Hepatocyte (in vitro differentiated cells): ENCODE data around the gene PTPRD. TPM values are rescaled to one million over a fixed set of nuclear protein-coding genes. Genes with fewer than 3 reads are reported as not detected.

Source experiments
- DNase-seq: peaks from one replicate; pipeline ENCODE4 v3.0.0-alpha.2; 2016; ENCODE audit warnings: low spot score
- H2AFZ ChIP-seq: fragments of 200-600 bp; sonication (generic); 2 replicates; pipeline ENCODE4 v1.6.0; 2016; ENCODE audit warnings: antibody characterized with exemption, mild to moderate bottlenecking
- H3K27ac ChIP-seq: fragments of 200-600 bp; sonication (generic); 2 replicates; pipeline ENCODE4 v1.5.1; 2016; ENCODE audit warnings: mild to moderate bottlenecking
- H3K27me3 ChIP-seq: fragments of 200-600 bp; sonication (generic); 2 replicates; pipeline ENCODE4 v1.6.1; 2016
- H3K36me3 ChIP-seq: fragments of 200-600 bp; sonication (generic); replicated peaks from 2 replicates; pipeline ENCODE4 v1.5.1; 2016; ENCODE audit warnings: low read depth; ENCODE audit not compliant: insufficient read depth
- H3K4me1 ChIP-seq: fragments of 200-600 bp; sonication (generic); 2 replicates; pipeline ENCODE4 v1.5.1; 2016; ENCODE audit warnings: mild to moderate bottlenecking, moderate library complexity; ENCODE audit not compliant: insufficient read depth
- H3K4me2 ChIP-seq: fragments of 200-600 bp; sonication (generic); 2 replicates; pipeline ENCODE4 v1.6.0; 2016
- H3K4me3 ChIP-seq: fragments of 200-600 bp; sonication (generic); 2 replicates; pipeline ENCODE4 v1.5.1; 2016; ENCODE audit warnings: mild to moderate bottlenecking
- H3K79me2 ChIP-seq: fragments of 200-600 bp; sonication (generic); 2 replicates; pipeline ENCODE4 v1.6.0; 2017; ENCODE audit warnings: mild to moderate bottlenecking
- H3K9me2 ChIP-seq: fragments of 200-600 bp; sonication (generic); replicated peaks from 2 replicates; pipeline ENCODE4 v1.6.0; 2017; ENCODE audit warnings: mild to moderate bottlenecking; ENCODE audit not compliant: insufficient read depth
- H3K9me3 ChIP-seq: fragments of 200-600 bp; sonication (generic); 2 replicates; pipeline ENCODE4 v1.5.1; 2016; ENCODE audit warnings: low read depth, mild to moderate bottlenecking
- H4K20me1 ChIP-seq: fragments of 200-600 bp; sonication (generic); 2 replicates; pipeline ENCODE4 v1.6.0; 2016; ENCODE audit warnings: mild to moderate bottlenecking; ENCODE audit not compliant: insufficient read depth, poor library complexity, severe bottlenecking
- EZH2 ChIP-seq: fragments of 200-600 bp; sonication (generic); IDR thresholded peaks from 2 replicates; pipeline ENCODE4 v1.6.1; 2016; ENCODE audit warnings: antibody characterized with exemption, mild to moderate bottlenecking, borderline replicate concordance
- EZH2phosphoT487 ChIP-seq: fragments of 200-600 bp; sonication (generic); IDR thresholded peaks from one replicate; pipeline ENCODE4 v1.6.1; 2018; ENCODE audit warnings: antibody characterized with exemption, mild to moderate bottlenecking, low read depth, moderate library complexity; ENCODE audit not compliant: unreplicated experiment, severe bottlenecking
- WGBS: methylation state at CpG from one replicate; pipeline ENCODE4 v1.1.6; 2016; ENCODE audit warnings: low lambda C conversion rate; ENCODE audit errors: missing lambda C conversion rate; 5-methylcytosine and 5-hydroxymethylcytosine counted together
- polyA plus RNA-seq: library from polyadenylated mRNA; unstranded; fragments of >200 nt; fragmentation: Nextera tagmentation; extraction: Ambion mirVana; gene quantifications from 2 replicates; pipeline ENCODE4 v1.2.1, GENCODE V29; 2016
- total RNA-seq: library from RNA; depleted of rRNA; stranded (reverse); fragments of >200 nt; gene quantifications from 2 replicates; pipeline ENCODE4 v1.2.3, GENCODE V29; 2014
- TF ChIP-seq, protein P1 (sequence below): fragments of 200-600 bp; sonication (generic); IDR thresholded peaks from 2 replicates; pipeline ENCODE4 v1.5.1; 2016; ENCODE audit warnings: antibody characterized with exemption, mild to moderate bottlenecking; ENCODE audit not compliant: poor library complexity

PTPRD gene
- total and polyA plus RNA-seq, 2 experiments from 2014 or later: 6.5 to 77.6 TPM

DNA sequence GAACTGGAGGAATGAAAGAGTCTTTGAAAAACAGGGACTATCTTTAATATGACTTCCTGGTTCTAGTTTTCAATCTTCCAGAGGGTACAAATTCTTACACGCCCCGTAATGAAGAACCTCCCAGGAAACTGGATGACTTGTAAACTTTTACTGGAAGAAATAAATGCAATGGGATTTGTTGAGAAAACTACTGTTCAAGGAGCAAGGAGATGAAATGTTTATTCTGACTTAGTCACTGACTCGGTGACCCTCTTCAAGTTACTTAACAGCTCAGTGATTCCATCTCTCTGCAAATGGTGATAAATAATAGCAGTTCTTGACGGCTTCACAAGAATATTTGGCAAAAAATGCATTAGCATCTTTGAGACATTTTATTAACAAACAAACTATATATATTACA, 858.6 kb downstream of the PTPRD start:
- no peaks in the 10 kb centered on the region for H3K36me3 ChIP-seq
- H3K79me2 ChIP-seq: no peaks in the 10 kb centered on the region
- TF ChIP-seq EZH2 (no peak), EZH2phosphoT487 (no peak)
- TF ChIP-seq, protein P1, sequence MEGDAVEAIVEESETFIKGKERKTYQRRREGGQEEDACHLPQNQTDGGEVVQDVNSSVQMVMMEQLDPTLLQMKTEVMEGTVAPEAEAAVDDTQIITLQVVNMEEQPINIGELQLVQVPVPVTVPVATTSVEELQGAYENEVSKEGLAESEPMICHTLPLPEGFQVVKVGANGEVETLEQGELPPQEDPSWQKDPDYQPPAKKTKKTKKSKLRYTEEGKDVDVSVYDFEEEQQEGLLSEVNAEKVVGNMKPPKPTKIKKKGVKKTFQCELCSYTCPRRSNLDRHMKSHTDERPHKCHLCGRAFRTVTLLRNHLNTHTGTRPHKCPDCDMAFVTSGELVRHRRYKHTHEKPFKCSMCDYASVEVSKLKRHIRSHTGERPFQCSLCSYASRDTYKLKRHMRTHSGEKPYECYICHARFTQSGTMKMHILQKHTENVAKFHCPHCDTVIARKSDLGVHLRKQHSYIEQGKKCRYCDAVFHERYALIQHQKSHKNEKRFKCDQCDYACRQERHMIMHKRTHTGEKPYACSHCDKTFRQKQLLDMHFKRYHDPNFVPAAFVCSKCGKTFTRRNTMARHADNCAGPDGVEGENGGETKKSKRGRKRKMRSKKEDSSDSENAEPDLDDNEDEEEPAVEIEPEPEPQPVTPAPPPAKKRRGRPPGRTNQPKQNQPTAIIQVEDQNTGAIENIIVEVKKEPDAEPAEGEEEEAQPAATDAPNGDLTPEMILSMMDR: no peak
- H3K9me2 ChIP-seq: no peaks in the 10 kb centered on the region
- H3K9me3 ChIP-seq: no peaks in the 10 kb centered on the region
- H2AFZ ChIP-seq: no peak overlapping the region
- peak; percentile 8 for DNase-seq
- no peak overlapping the region for H3K4me3 ChIP-seq
- H3K27me3 ChIP-seq: no peaks in the 10 kb centered on the region
- no peaks in the 10 kb centered on the region for H4K20me1 ChIP-seq
- H3K4me2 ChIP-seq: peak overlapping the region; percentile 21
- H3K27ac ChIP-seq: no peak overlapping the region
- 64% methylated on average over 4 of the region's 4 CpGs for WGBS
- H3K4me1 ChIP-seq: peaks cover 4% of the 10 kb centered on the region

GRCh38 chr9:9753266-9753665, 859.5 kb downstream of the PTPRD start:
- H3K9me3 ChIP-seq: no peaks in the 10 kb centered on the region
- no peak overlapping the region for H3K4me2 ChIP-seq
- H3K27me3 ChIP-seq: no peaks in the 10 kb centered on the region
- H3K79me2 ChIP-seq: no peaks in the 10 kb centered on the region
- DNase-seq: no peak
- no peak overlapping the region for H3K4me3 ChIP-seq
- TF ChIP-seq EZH2: no peak
- H3K9me2 ChIP-seq: no peaks in the 10 kb centered on the region
- H3K4me1 ChIP-seq: peaks cover 4% of the 10 kb centered on the region
- no peaks in the 10 kb centered on the region for H4K20me1 ChIP-seq
- H3K36me3 ChIP-seq: no peaks in the 10 kb centered on the region
- 49% methylated on average over 3 of the region's 3 CpGs for WGBS
- no peak overlapping the region for H2AFZ ChIP-seq
- no peak overlapping the region for H3K27ac ChIP-seq

DNA sequence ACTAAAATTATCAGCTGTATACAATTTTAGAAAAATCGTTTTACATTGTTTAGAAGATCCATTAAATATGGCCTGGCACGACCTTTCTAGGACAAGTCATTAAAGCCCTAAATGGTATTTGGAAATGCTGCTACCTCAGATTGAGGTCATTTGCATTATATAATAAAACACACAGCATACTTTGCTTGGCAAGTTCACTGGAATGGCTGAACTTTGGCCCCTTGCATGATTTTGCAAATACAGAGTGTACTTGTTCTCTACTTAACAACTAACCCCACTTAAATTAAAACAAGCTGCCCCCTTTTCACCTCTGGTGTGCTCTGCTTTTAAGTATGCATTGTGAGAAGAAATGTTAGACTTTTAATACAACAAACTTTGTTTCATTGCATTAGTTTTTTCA, 860.1 kb downstream of the PTPRD start:
- H2AFZ ChIP-seq: no peak overlapping the region
- H3K36me3 ChIP-seq: no peaks in the 10 kb centered on the region
- H3K27ac ChIP-seq: no peak overlapping the region
- TF ChIP-seq EZH2phosphoT487 (no peak), EZH2 (no peak)
- TF ChIP-seq, protein P1: no peak
- H3K79me2 ChIP-seq: no peaks in the 10 kb centered on the region
- no peaks in the 10 kb centered on the region for H3K27me3 ChIP-seq
- H3K9me2 ChIP-seq: no peaks in the 10 kb centered on the region
- H3K4me2 ChIP-seq: peak overlapping the region; percentile 28
- no peaks in the 10 kb centered on the region for H3K9me3 ChIP-seq
- WGBS: 48% methylated on average over 2 of the region's 2 CpGs
- H4K20me1 ChIP-seq: no peaks in the 10 kb centered on the region
- H3K4me3 ChIP-seq: no peak overlapping the region
- H3K4me1 ChIP-seq: peaks cover 4% of the 10 kb centered on the region
- peak; percentile 14 for DNase-seq

GRCh38 chr9:9751996-9752395, 860.8 kb downstream of the PTPRD start:
- H3K27me3 ChIP-seq: no peaks in the 10 kb centered on the region
- H3K27ac ChIP-seq: no peak overlapping the region
- no peaks in the 10 kb centered on the region for H3K9me3 ChIP-seq
- no peak overlapping the region for H3K4me2 ChIP-seq
- no peaks in the 10 kb centered on the region for H4K20me1 ChIP-seq
- DNase-seq: no peak
- H3K4me1 ChIP-seq: peaks cover 4% of the 10 kb centered on the region
- H3K4me3 ChIP-seq: no peak overlapping the region
- H3K9me2 ChIP-seq: no peaks in the 10 kb centered on the region
- no peaks in the 10 kb centered on the region for H3K36me3 ChIP-seq
- no peaks in the 10 kb centered on the region for H3K79me2 ChIP-seq
- H2AFZ ChIP-seq: no peak overlapping the region
- WGBS: 88% methylated on average over 4 of the region's 4 CpGs
- no peak for TF ChIP-seq EZH2
- TF ChIP-seq EZH2phosphoT487: no peak
- TF ChIP-seq, protein P1: no peak
